SK-N-SH treated with all-trans-retinoic acid at 6 μM for 48 hours (cell line): Measurements from ENCODE around the gene GRIA1.

Experiments used
- ATAC-seq: fragments of 200-7000 bp; cut with Tn5 transposase; 3 replicates; pipeline ENCODE4 v1.9.1; 2020; ENCODE audit warnings: mild to moderate bottlenecking, moderate library complexity
- BACH2 ChIP-seq: fragments of 250-450 bp; sonication (Bioruptor Pico); IDR thresholded peaks from 2 replicates; pipeline ENCODE4 v1.9.0; 2021; ENCODE audit warnings: mild to moderate bottlenecking, borderline replicate concordance
- CREB5 ChIP-seq: fragments of 250-450 bp; sonication (Bioruptor Pico); IDR thresholded peaks from 2 replicates; pipeline ENCODE4 v1.5.1; 2020; ENCODE audit warnings: low read depth, mild to moderate bottlenecking, moderate library complexity
- CSDC2 ChIP-seq: fragments of 250-450 bp; sonication (Bioruptor Pico); IDR thresholded peaks from 2 replicates; pipeline ENCODE4 v1.5.0; 2020; ENCODE audit warnings: mild to moderate bottlenecking, moderate library complexity
- CSRNP3 ChIP-seq: fragments of 250-450 bp; sonication (Bioruptor Pico); IDR thresholded peaks from 2 replicates; pipeline ENCODE4 v1.5.1; 2021; ENCODE audit warnings: mild to moderate bottlenecking, moderate library complexity
- ESRRG ChIP-seq: fragments of 250-450 bp; sonication (Bioruptor Pico); IDR thresholded peaks from 2 replicates; pipeline ENCODE4 v1.6.1; 2021; ENCODE audit warnings: mild to moderate bottlenecking
- GLIS3 ChIP-seq: fragments of 250-450 bp; sonication (Bioruptor Pico); IDR thresholded peaks from 2 replicates; pipeline ENCODE4 v1.5.0; 2020; ENCODE audit warnings: mild to moderate bottlenecking, moderate library complexity
- ISL1 ChIP-seq: fragments of 250-450 bp; sonication (Bioruptor Pico); IDR thresholded peaks from 2 replicates; pipeline ENCODE4 v2.1.2; 2022; ENCODE audit warnings: mild to moderate bottlenecking, moderate library complexity
- PATZ1 ChIP-seq: fragments of 250-450 bp; sonication (Bioruptor Pico); IDR thresholded peaks from 2 replicates; pipeline ENCODE4 v1.8.0; 2020; ENCODE audit warnings: mild to moderate bottlenecking, moderate library complexity, borderline replicate concordance
- POU6F1 ChIP-seq: fragments of 250-450 bp; sonication (Bioruptor Pico); IDR thresholded peaks from 2 replicates; pipeline ENCODE4 v1.8.0; 2021; ENCODE audit warnings: low read depth, mild to moderate bottlenecking, moderate library complexity, borderline replicate concordance
- PPARA ChIP-seq: fragments of 250-450 bp; sonication (Bioruptor Pico); IDR thresholded peaks from 2 replicates; pipeline ENCODE4 v1.5.0; 2020; ENCODE audit warnings: mild to moderate bottlenecking, borderline replicate concordance
- RARB ChIP-seq: fragments of 250-450 bp; sonication (Bioruptor Pico); IDR thresholded peaks from 2 replicates; pipeline ENCODE4 v1.8.0; 2021; ENCODE audit warnings: mild to moderate bottlenecking, moderate library complexity
- SNAI2 ChIP-seq: fragments of 250-450 bp; sonication (Bioruptor Pico); IDR thresholded peaks from 2 replicates; pipeline ENCODE4 v1.5.0; 2020; ENCODE audit warnings: mild to moderate bottlenecking, moderate library complexity
- TCF4 ChIP-seq: fragments of 250-450 bp; sonication (Bioruptor Pico); IDR thresholded peaks from 2 replicates; pipeline ENCODE4 v1.8.0; 2021; ENCODE audit warnings: mild to moderate bottlenecking, moderate library complexity, borderline replicate concordance
- TOX ChIP-seq: fragments of 250-450 bp; sonication (Bioruptor Pico); IDR thresholded peaks from 2 replicates; pipeline ENCODE4 v1.8.0; 2021; ENCODE audit warnings: mild to moderate bottlenecking, moderate library complexity, borderline replicate concordance
- ZC3H10 ChIP-seq: fragments of 250-450 bp; sonication (Bioruptor Pico); IDR thresholded peaks from 2 replicates; pipeline ENCODE4 v1.5.1; 2021; ENCODE audit warnings: mild to moderate bottlenecking, moderate library complexity
- ZFP30 ChIP-seq: fragments of 450-650 bp; formaldehyde crosslinking; IDR thresholded peaks from 2 replicates; pipeline ENCODE4 v1.5.0; 2022; ENCODE audit warnings: mild to moderate bottlenecking, moderate library complexity
- ZNF565 ChIP-seq: fragments of 450-650 bp; formaldehyde crosslinking; conservative IDR thresholded peaks from 2 replicates; pipeline ENCODE4 v1.5.0; 2020; ENCODE audit warnings: low read depth, mild to moderate bottlenecking, moderate library complexity
- ZNF70 ChIP-seq: fragments of 450-650 bp; formaldehyde crosslinking; IDR thresholded peaks from 2 replicates; pipeline ENCODE4 v1.5.0; 2020; ENCODE audit warnings: mild to moderate bottlenecking, moderate library complexity
- ZNF8 ChIP-seq: fragments of 450-650 bp; formaldehyde crosslinking; IDR thresholded peaks from 2 replicates; pipeline ENCODE4 v1.5.0; 2020; ENCODE audit warnings: mild to moderate bottlenecking, moderate library complexity

GRIA1 gene

GRCh38 chr5:153573326-153574033 lies 83.0 kb downstream of the GRIA1 start:
- TF ChIP-seq TOX (CRISPR knock-in tag) (no peak), PATZ1 (no peak), ZFP30 (CRISPR knock-in tag) (no peak), POU6F1 (CRISPR knock-in tag) (no peak), ZC3H10 (CRISPR knock-in tag) (no peak), TCF4 (CRISPR knock-in tag) (no peak), CREB5 (CRISPR knock-in tag) (no peak), CSRNP3 (CRISPR knock-in tag) (no peak), BACH2 (CRISPR knock-in tag) (no peak), ZNF70 (CRISPR knock-in tag) (no peak), CSDC2 (CRISPR knock-in tag) (no peak), PPARA (CRISPR knock-in tag) (no peak)
- ATAC-seq, result no peak

GRCh38 chr5:153584126-153584959 lies 93.9 kb downstream of the GRIA1 start:
- no peak for ATAC-seq
- TF ChIP-seq GLIS3 (CRISPR knock-in tag) (no peak), ESRRG (CRISPR knock-in tag) (no peak), ZFP30 (CRISPR knock-in tag) (no peak), ZC3H10 (CRISPR knock-in tag) (no peak), PATZ1 (no peak), SNAI2 (CRISPR knock-in tag) (no peak), CSRNP3 (CRISPR knock-in tag) (no peak), ZNF8 (no peak), ZNF565 (CRISPR knock-in tag) (no peak), RARB (CRISPR knock-in tag) (no peak), CSDC2 (CRISPR knock-in tag) (no peak), TOX (CRISPR knock-in tag) (no peak), ISL1 (CRISPR knock-in tag) (no peak), TCF4 (CRISPR knock-in tag) (no peak)
